GM19193 (cell line): Measurements from ENCODE around the gene LGR6.

ENCODE experiments used
- POLR2A ChIP-seq: IDR thresholded peaks from 4 replicates; pipeline ENCODE4 v1.6.1; 2011; ENCODE audit not compliant: insufficient read depth, insufficient read length; ENCODE audit errors: extremely low read depth

LGR6 gene

DNA sequence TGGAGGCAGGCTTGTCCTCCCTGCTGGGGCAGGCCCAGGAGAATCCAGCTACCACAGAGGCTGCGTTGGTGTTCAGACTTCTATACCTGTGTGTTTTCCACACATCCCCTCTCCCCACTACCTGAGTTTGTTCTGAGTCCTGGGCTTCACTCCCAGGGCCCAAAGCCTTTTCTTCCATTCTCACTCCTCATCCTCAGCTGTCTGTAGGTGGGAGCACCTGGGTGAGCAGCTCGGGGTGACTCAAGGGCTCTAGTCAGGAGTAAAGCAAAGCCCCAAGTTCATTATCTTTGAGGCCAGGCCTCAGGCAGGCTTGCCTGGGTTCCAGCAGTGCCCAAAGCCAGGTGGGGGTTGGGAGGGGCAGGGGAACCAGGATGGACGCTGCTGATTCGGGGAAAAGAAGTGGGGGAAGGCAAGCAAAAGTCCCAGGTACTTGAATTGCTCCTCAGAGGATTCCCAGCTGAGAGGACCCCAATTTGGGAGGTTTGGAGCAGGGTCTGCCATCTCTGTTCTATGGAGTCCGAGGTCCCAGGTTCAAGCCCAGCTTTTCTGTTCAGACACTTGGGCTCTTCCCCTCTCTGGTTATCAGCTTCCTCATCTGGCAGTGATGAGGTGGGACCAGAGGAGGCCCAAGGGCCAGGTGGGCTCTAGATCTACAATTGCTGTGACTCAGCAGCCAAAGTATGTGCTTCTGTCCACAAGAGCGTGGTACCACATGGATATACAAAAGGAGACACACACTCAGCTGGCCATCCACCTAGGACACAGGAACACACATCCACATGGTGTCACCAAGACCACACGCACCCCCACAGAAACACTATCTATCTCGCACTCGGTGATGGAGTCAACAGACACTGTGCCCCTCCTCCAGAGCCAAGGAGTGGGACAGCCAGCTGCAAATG lies 27.4 kb upstream of the LGR6 start:
- no peak for TF ChIP-seq POLR2A

- no peak for TF ChIP-seq POLR2A
Observed at GRCh38 chr1:202167708-202168415, 25.7 kb upstream of the LGR6 start.

DNA sequence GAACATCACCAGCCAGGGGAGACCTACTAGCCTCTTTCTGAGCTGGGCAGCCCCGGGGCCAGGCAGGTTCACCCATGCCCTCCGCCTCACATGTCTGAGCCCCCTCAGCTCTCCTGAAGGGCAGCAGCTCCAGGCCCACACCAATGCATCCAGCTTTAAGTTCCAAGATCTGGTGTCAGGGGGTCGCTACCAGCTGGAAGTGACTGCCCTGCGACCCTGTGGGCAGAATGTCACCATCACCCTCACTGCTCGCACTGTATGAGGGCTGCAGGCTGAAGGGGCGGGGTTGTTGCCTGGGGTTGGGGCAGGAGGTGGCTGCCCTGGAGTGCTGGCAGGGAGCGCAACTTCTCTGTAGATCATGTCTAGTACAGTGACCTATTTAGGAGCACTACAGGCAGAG lies 24.7 kb upstream of the LGR6 start:
- TF ChIP-seq POLR2A: no peak

- no peak for TF ChIP-seq POLR2A
Observed at GRCh38 chr1:202170726-202171125, 22.9 kb upstream of the LGR6 start.

DNA sequence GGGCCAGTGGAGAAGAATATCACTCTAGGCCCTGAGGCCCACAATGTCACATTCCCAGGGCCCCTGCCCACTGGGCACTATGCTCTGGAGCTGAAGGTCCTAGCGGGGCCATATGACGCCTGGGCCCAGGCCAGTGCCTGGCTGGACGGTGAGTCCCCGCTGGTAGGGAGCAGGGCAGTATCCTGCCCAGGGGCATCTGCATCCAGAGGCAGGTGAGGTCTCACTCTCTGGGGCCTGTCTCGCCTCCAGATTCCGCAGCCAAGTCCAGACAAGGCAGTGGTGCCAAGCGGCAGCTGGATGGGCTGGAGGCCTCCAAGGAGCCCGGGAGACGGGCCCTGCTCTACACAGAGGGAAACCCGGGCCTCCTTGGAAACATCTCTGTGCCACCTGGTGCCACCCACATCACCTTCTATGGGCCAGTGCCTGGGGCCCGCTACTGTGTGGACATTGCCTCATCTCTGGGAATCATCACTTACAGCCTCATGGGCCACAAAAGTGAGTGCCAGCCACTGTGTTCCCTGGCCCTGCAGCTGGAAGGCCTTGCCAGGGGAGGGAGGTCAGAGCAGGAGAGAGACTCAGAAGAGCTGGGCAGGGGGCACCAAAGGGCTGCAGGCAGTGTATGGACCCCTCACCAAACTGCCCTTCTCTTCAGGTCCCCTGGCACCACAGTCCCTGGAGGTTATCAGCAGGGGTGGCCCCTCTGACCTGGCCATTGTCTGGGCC lies 22.1 kb upstream of the LGR6 start:
- no peak for TF ChIP-seq POLR2A

- no peak for TF ChIP-seq POLR2A
Observed at GRCh38 chr1:202172015-202172355, 21.6 kb upstream of the LGR6 start.

- no peak for TF ChIP-seq POLR2A
Observed at GRCh38 chr1:202173993-202174392, 19.6 kb upstream of the LGR6 start.

- TF ChIP-seq POLR2A: no peak
Observed at GRCh38 chr1:202176949-202177927, 16.4 kb upstream of the LGR6 start.

GRCh38 chr1:202179828-202180750 lies 13.5 kb upstream of the LGR6 start:
- TF ChIP-seq POLR2A: no peak

GRCh38 chr1:202181586-202181985 lies 12.0 kb upstream of the LGR6 start:
- no peak for TF ChIP-seq POLR2A

DNA sequence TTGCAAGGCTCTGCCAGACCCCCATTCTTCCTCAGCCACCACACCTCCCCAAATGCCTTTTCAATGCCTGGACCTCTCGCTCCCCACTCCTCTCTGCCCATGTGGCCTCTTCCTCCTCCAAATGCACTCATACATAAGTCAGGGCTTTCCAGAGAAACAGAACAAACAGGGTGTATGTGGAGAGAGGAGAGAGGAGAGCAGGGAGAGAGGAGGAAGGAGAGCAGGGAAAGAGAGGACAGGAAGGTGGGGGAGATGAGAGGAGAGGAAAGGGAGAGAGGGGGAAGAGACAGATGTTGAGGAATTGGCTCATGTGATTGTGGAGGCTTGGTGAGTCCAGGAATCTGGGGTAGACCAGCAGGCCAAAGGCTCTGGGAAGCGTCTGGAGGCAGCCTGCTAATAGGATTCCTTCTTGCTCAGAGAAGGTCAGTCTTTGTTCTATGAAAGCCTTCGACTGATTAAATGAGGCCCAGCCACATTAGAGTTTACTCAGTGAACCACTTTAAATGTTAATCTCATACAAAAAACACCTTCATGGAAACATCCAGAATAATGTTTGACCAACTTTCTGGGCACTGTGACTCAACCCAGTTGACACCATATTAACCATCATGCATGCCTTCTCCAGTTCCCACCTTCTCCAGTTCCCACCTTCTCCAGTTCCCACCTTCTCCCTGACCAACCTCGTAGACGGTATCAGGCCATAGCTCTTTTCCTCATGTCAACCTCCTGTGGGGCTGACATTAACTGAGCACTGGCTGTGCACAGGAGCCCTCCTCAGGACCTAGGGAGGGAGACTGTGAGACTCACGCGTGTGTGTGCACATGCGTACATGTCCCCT lies 11.3 kb upstream of the LGR6 start:
- no peak for TF ChIP-seq POLR2A

DNA sequence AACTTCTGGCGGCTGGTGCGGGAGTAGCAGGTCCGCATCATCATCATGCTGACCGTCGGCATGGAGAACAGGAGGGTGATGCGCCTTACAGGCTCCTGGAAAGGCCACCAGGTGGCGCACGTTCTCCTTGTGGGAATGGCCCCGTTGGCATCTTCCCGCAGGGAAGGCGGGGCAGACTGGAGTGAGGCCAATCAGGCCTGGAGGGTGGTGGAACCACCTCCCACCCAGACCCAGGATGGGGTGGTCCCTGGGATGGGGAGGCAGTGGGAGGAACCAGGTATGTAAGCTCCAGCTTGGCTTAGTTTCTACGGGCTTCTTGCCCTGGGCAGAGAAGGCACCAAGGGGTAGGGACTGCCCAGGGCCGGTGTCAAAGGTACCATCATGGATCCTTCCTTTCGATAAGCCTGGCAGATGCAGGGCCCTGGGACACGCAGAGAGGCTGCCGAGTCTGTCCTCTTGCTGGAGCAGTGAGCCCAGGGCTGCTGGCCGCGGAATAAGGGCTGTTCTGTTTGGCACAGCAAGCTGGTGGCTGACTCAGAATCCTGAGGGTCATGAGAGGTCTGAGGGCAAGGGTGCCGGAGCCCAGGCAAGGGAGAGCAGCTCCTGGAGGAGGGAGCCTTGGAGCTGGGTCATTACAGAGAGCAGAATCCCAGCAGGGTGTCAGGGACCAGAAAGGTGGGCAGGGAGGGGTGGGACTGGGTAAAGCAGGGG lies 8.7 kb upstream of the LGR6 start:
- TF ChIP-seq POLR2A: no peak
